HG02870 (cell line): ENCODE data around the gene TRIP13.

Experiments
- ATAC-seq: cut with Tn5 transposase; IDR thresholded peaks from one replicate; pipeline ENCODE4 v1.9.1; 2021; ENCODE audit warnings: mild to moderate bottlenecking, moderate library complexity; ENCODE audit not compliant: unreplicated experiment

TRIP13 gene

GRCh38 chr5:854217-854616, 38.5 kb upstream of the TRIP13 start:
- no peak for ATAC-seq

- no peak for ATAC-seq
Observed at GRCh38 chr5:854966-855743, 37.5 kb upstream of the TRIP13 start.

GRCh38 chr5:855771-856530, 36.7 kb upstream of the TRIP13 start:
- ATAC-seq: no peak

GRCh38 chr5:856531-857425, 35.9 kb upstream of the TRIP13 start:
- no peak for ATAC-seq

- ATAC-seq: no peak
Observed at GRCh38 chr5:858726-859125, 34.0 kb upstream of the TRIP13 start.

- ATAC-seq: no peak
Observed at GRCh38 chr5:859391-859790, 33.3 kb upstream of the TRIP13 start.

- ATAC-seq: no peak
Observed at GRCh38 chr5:859798-860296, 32.8 kb upstream of the TRIP13 start.

GRCh38 chr5:860506-861150, 32.1 kb upstream of the TRIP13 start:
- ATAC-seq: no peak

- no peak for ATAC-seq
Observed at GRCh38 chr5:861442-862366, 31.0 kb upstream of the TRIP13 start.

GRCh38 chr5:862367-863243, 30.1 kb upstream of the TRIP13 start:
- ATAC-seq: no peak

- no peak for ATAC-seq
Observed at GRCh38 chr5:863244-863805, 29.4 kb upstream of the TRIP13 start.

GRCh38 chr5:864492-865167, 28.1 kb upstream of the TRIP13 start:
- no peak for ATAC-seq

GRCh38 chr5:865168-865521, 27.5 kb upstream of the TRIP13 start:
- no peak for ATAC-seq

- no peak for ATAC-seq
Observed at GRCh38 chr5:865771-866170, 26.9 kb upstream of the TRIP13 start.

- no peak for ATAC-seq
Observed at GRCh38 chr5:867300-867870, 25.3 kb upstream of the TRIP13 start.

GRCh38 chr5:868428-869135, 24.1 kb upstream of the TRIP13 start:
- ATAC-seq: no peak

GRCh38 chr5:870956-871355, 21.7 kb upstream of the TRIP13 start:
- ATAC-seq: no peak
